Endothelial cell of umbilical vein (primary cell): ENCODE data around the gene MBNL2.

Experiments
- CTCF ChIP-seq, 2 donors: IDR thresholded peaks; 1 replicate in 1 of 2; 2 replicates in 1 of 2; pipeline ENCODE4 v1.5.1; 2011; ENCODE audit warnings: low read length in 2 of 2, mild to moderate bottlenecking in 2 of 2, moderate library complexity in 2 of 2, control low read depth in 1 of 2, inconsistent platforms in 1 of 2, low read depth in 1 of 2; ENCODE audit not compliant: insufficient read depth in 1 of 2; ENCODE audit errors: extremely low read depth in 1 of 2
- GATA2 ChIP-seq: IDR thresholded peaks from 2 replicates; pipeline ENCODE4 v1.7.0; 2011; ENCODE audit warnings: low read depth, mild to moderate bottlenecking, moderate library complexity, mixed read lengths, low read length; ENCODE audit not compliant: insufficient read length, insufficient read depth
- MAX ChIP-seq: IDR thresholded peaks from 2 replicates; pipeline ENCODE4 v1.6.1; 2011; ENCODE audit not compliant: insufficient read depth, insufficient read length
- POLR2A ChIP-seq: IDR thresholded peaks from 2 replicates; pipeline ENCODE4 v1.6.1; 2012; ENCODE audit warnings: low read depth, mild to moderate bottlenecking, control low read depth, low read length
- POLR2AphosphoS5 ChIP-seq: IDR thresholded peaks from 2 replicates; pipeline ENCODE4 v1.6.1; 2012; ENCODE audit warnings: low read depth, mild to moderate bottlenecking, control low read depth, low read length, moderate library complexity; ENCODE audit not compliant: insufficient read depth

- TF ChIP-seq CTCF (IDR thresholded peaks at IDR 0.05; ENCODE audit: extremely low read depth in 1 of 2, insufficient read depth in 1 of 2, low read depth in 1 of 2, low read length in 2 of 2) (no peak), POLR2A (no peak), POLR2AphosphoS5 (no peak), GATA2 (no peak), MAX (no peak)
These were observed 66.4 kb downstream of the MBNL2 start for GRCh38 chr13:97288486-97288900.
